Umbilical cord (tissue), 2 donors: ENCODE measurements around the gene FRMPD1. TPM values are rescaled to one million over a fixed set of nuclear protein-coding genes. Genes with fewer than 3 reads are reported as not detected.

Experiments used
- DNase-seq: peaks from one replicate; pipeline ENCODE4 v3.0.0-alpha.2; 2015; ENCODE audit warnings: low spot score
- total RNA-seq: library from RNA; depleted of rRNA; stranded (reverse); fragments of >200 nt; gene quantifications from one replicate; pipeline ENCODE4 v1.2.3, GENCODE V29; 2014; ENCODE audit warnings: low replicate concordance; ENCODE audit not compliant: insufficient read depth

FRMPD1 gene
- total RNA-seq, 1 donor from 2014 or later: 2.9 TPM

- no peak for DNase-seq
These were observed 29.1 kb downstream of the FRMPD1 start for GRCh38 chr9:37679649-37680402.

GRCh38 chr9:37682951-37683350 is 32.2 kb downstream of the FRMPD1 start:
- DNase-seq: no peak

- no peak for DNase-seq
These were observed 33.0 kb downstream of the FRMPD1 start for GRCh38 chr9:37683531-37684371.

- DNase-seq: no peak
These were observed 42.0 kb downstream of the FRMPD1 start for GRCh38 chr9:37692622-37693221.

GRCh38 chr9:37693260-37693659 is 42.5 kb downstream of the FRMPD1 start:
- no peak for DNase-seq

- DNase-seq: no peak
These were observed 43.6 kb downstream of the FRMPD1 start for GRCh38 chr9:37694355-37694754.

- DNase-seq: no peak
These were observed 45.8 kb downstream of the FRMPD1 start for GRCh38 chr9:37696528-37696927.

- DNase-seq: no peak
These were observed 49.4 kb downstream of the FRMPD1 start for GRCh38 chr9:37700131-37700530.

GRCh38 chr9:37700900-37701299 is 50.1 kb downstream of the FRMPD1 start:
- DNase-seq: no peak

GRCh38 chr9:37705787-37706186 is 55.0 kb downstream of the FRMPD1 start:
- no peak for DNase-seq

GRCh38 chr9:37706290-37706689 is 55.5 kb downstream of the FRMPD1 start:
- DNase-seq: no peak

GRCh38 chr9:37707748-37708147 is 57.0 kb downstream of the FRMPD1 start:
- DNase-seq: no peak

- DNase-seq: no peak
These were observed 59.3 kb downstream of the FRMPD1 start for GRCh38 chr9:37710046-37710445.

GRCh38 chr9:37715260-37715659 is 64.5 kb downstream of the FRMPD1 start:
- DNase-seq: no peak

- DNase-seq: no peak
These were observed 65.3 kb downstream of the FRMPD1 start for GRCh38 chr9:37715991-37716505.

GRCh38 chr9:37719526-37719925 is 68.8 kb downstream of the FRMPD1 start:
- DNase-seq: no peak

GRCh38 chr9:37727013-37727412 is 76.3 kb downstream of the FRMPD1 start:
- DNase-seq: no peak

GRCh38 chr9:37729499-37729898 is 78.7 kb downstream of the FRMPD1 start:
- DNase-seq: peak; percentile 3

GRCh38 chr9:37730256-37730655 is 79.5 kb downstream of the FRMPD1 start:
- no peak for DNase-seq

- DNase-seq: no peak
These were observed 80.1 kb downstream of the FRMPD1 start for GRCh38 chr9:37730839-37731238.

- peak; percentile 22 for DNase-seq
These were observed 81.5 kb downstream of the FRMPD1 start for GRCh38 chr9:37732086-37732741.

- no peak for DNase-seq
These were observed 82.2 kb downstream of the FRMPD1 start for GRCh38 chr9:37732952-37733351.
